HEK293 (cell line): ENCODE measurements around the gene PPP1R27.

Experiments used
- CTCF ChIA-PET: fragments of 350-600 bp; formaldehyde crosslinking; extraction: SDS; loops from one replicate; lab custom pipeline; 2021; ENCODE audit warnings: antibody characterized with exemption; lab: Yijun Ruan, JAX
- POLR2A ChIA-PET: fragments of 300-600 bp; formaldehyde crosslinking; extraction: SDS; loops from one replicate; lab custom pipeline; 2020; ENCODE audit warnings: antibody characterized with exemption, inconsistent platforms; lab: Yijun Ruan, JAX
- H3K27ac ChIP-seq: fragments of 200-500 bp; sonication (Bioruptor generic); 2 replicates; pipeline ENCODE4 v1.5.1; 2014; ENCODE audit warnings: low read depth, low read length, control low read depth, inconsistent platforms; ENCODE audit errors: extremely low read depth
- H3K36me3 ChIP-seq, 2 experiments: fragments of 200-500 bp in 1 of 2; sonication (Bioruptor generic) in 1 of 2; 1 replicate in 1 of 2; 2 replicates in 1 of 2; pipeline ENCODE4 v1.5.1; 2014 to 2017; ENCODE audit warnings: inconsistent platforms in 2 of 2, low read length in 2 of 2; ENCODE audit not compliant: control insufficient read depth in 2 of 2, insufficient read depth in 1 of 2
- H3K4me1 ChIP-seq: fragments of 200-500 bp; sonication (Bioruptor generic); 2 replicates; pipeline ENCODE4 v1.5.1; 2014; ENCODE audit warnings: mild to moderate bottlenecking, low read length, inconsistent platforms; ENCODE audit not compliant: control insufficient read depth, insufficient read depth
- H3K4me3 ChIP-seq: 2 replicates; pipeline ENCODE4 v1.5.1; 2011; ENCODE audit warnings: low read depth, mild to moderate bottlenecking, control low read depth, low read length, moderate library complexity
- H3K9me3 ChIP-seq: fragments of 200-500 bp; sonication (Bioruptor generic); 2 replicates; pipeline ENCODE4 v1.5.1; 2014; ENCODE audit warnings: low read depth, low read length, inconsistent platforms; ENCODE audit not compliant: control insufficient read depth, insufficient read depth
- GFI1B ChIP-seq: fragments of 450-650 bp; formaldehyde crosslinking; IDR thresholded peaks from 2 replicates; pipeline ENCODE4 v1.5.1; 2016; ENCODE audit warnings: missing biosample characterization, missing genetic modification characterization
- GLI4 ChIP-seq: fragments of 450-650 bp; formaldehyde crosslinking; IDR thresholded peaks from 2 replicates; pipeline ENCODE4 v1.5.1; 2016; ENCODE audit warnings: missing biosample characterization, missing genetic modification characterization
- GLIS2 ChIP-seq: fragments of 450-650 bp; formaldehyde crosslinking; IDR thresholded peaks from 2 replicates; pipeline ENCODE4 v1.5.1; 2016; ENCODE audit warnings: missing biosample characterization, missing genetic modification characterization
- HOXA7 ChIP-seq: sonication (generic); formaldehyde crosslinking; IDR thresholded peaks from 2 replicates; pipeline ENCODE4 v1.8.1; 2022; ENCODE audit warnings: missing genetic modification reagents, borderline replicate concordance
- MYNN ChIP-seq: fragments of 450-650 bp; formaldehyde crosslinking; IDR thresholded peaks from 2 replicates; pipeline ENCODE4 v1.5.1; 2016; ENCODE audit warnings: missing biosample characterization, missing genetic modification characterization, borderline replicate concordance
- SCRT2 ChIP-seq: fragments of 450-650 bp; formaldehyde crosslinking; IDR thresholded peaks from 2 replicates; pipeline ENCODE4 v1.5.1; 2016; ENCODE audit warnings: missing biosample characterization, missing genetic modification characterization
- TCF7L2 ChIP-seq: IDR thresholded peaks from 2 replicates; pipeline ENCODE4 v1.6.1; 2011; ENCODE audit warnings: low read depth, mild to moderate bottlenecking, inconsistent platforms, low read length, moderate library complexity, borderline replicate concordance
- ZFHX2 ChIP-seq: fragments of 450-650 bp; formaldehyde crosslinking; conservative IDR thresholded peaks from 2 replicates; pipeline ENCODE4 v1.5.1; 2016; ENCODE audit warnings: missing biosample characterization, missing genetic modification characterization
- ZFP69B ChIP-seq: fragments of 450-650 bp; formaldehyde crosslinking; IDR thresholded peaks from 2 replicates; pipeline ENCODE4 v1.5.1; 2016; ENCODE audit warnings: missing biosample characterization, missing genetic modification characterization
- ZIC2 ChIP-seq: fragments of 450-650 bp; formaldehyde crosslinking; IDR thresholded peaks from 2 replicates; pipeline ENCODE4 v1.5.1; 2016; ENCODE audit warnings: missing biosample characterization, missing genetic modification characterization
- ZNF10 ChIP-seq: fragments of 450-650 bp; formaldehyde crosslinking; IDR thresholded peaks from 2 replicates; pipeline ENCODE4 v1.5.1; 2017; ENCODE audit warnings: missing biosample characterization, missing genetic modification characterization
- ZNF239 ChIP-seq: fragments of 450-650 bp; formaldehyde crosslinking; IDR thresholded peaks from 2 replicates; pipeline ENCODE4 v1.5.1; 2016; ENCODE audit warnings: missing biosample characterization, missing genetic modification characterization
- ZNF600 ChIP-seq: fragments of 450-650 bp; formaldehyde crosslinking; IDR thresholded peaks from 2 replicates; pipeline ENCODE4 v1.5.1; 2016; ENCODE audit warnings: missing biosample characterization, missing genetic modification characterization
- ZNF621 ChIP-seq: fragments of 450-650 bp; formaldehyde crosslinking; IDR thresholded peaks from 2 replicates; pipeline ENCODE4 v1.5.1; 2017; ENCODE audit warnings: missing biosample characterization, missing genetic modification characterization
- ZNF664 ChIP-seq: fragments of 450-650 bp; formaldehyde crosslinking; IDR thresholded peaks from 2 replicates; pipeline ENCODE4 v1.5.1; 2016; ENCODE audit warnings: missing biosample characterization, missing genetic modification characterization
- TF ChIP-seq, protein P1 (sequence below): fragments of 450-650 bp; formaldehyde crosslinking; IDR thresholded peaks from 2 replicates; pipeline ENCODE4 v1.5.1; 2016; ENCODE audit warnings: missing biosample characterization, missing genetic modification characterization
- TF ChIP-seq, protein P2 (sequence below): fragments of 450-650 bp; formaldehyde crosslinking; IDR thresholded peaks from 2 replicates; pipeline ENCODE4 v1.5.1; 2016; ENCODE audit warnings: missing biosample characterization, missing genetic modification characterization
- TF ChIP-seq, protein P3 (sequence below): fragments of 450-650 bp; formaldehyde crosslinking; IDR thresholded peaks from 2 replicates; pipeline ENCODE4 v1.5.1; 2016; ENCODE audit warnings: missing biosample characterization, missing genetic modification characterization

PPP1R27 gene

DNA sequence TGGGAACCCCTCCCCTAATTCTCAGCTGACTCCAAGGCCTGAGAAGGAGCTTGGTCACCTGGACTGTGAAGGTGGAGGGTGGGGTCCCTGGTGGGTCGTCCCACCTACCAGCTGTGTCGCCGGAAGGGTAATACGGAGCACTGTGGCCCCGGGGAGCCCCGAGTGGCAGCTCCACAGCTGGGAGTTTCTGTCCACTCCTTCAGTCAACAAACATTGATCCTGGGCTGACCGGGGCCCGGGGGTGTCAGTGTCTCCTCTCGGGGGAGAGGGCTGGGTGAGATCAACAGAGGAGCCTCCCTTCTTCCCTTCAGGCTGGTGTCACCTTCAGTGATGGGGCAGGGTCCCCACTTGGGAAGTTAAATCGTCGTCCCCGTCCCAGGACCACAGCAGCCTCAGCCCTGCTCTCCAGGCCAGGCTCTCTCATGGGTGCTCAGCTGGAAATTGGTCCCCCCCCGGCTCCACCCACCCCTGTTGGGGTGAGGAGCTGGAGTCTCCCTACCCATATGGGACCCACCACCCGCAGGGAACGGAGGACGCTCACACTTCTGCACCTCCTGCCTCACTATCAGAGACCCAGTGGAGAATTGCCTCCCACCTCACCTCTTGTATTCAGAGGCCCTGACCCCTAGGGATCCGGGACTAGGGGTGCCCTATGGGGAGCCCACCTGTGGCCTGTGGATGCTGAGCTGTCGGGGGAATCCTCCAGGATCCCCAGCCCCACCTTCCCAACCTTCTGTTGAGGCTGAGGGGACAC, 29.0 kb downstream of the PPP1R27 start:
- no peaks in the 10 kb centered on the region for H3K36me3 ChIP-seq
- no peak overlapping the region for H3K4me3 ChIP-seq
- H3K27ac ChIP-seq: no peak overlapping the region
- ChIA-PET POLR2A (interaction anchor here (0.6 to 1.6 kb wide), 5 partner anchors 12 to 213 kb away, joined by 3 to 5 read pairs (median 4); partner anchors contain the start of gene MCRIP1), CTCF (interaction anchor here (0.5 to 0.6 kb wide), 2 partner anchors 87 to 567 kb away, joined by 3 read pairs; partner anchors contain the start of genes NDUFAF8 and TEPSIN)
- TF ChIP-seq ZNF664 (tag by site-specific recombination): no peak
- TF ChIP-seq GLIS2 (tag by site-specific recombination): 0 out of 2 replicates have a peak, but pooled peaks have one; percentile 22
- TF ChIP-seq, protein P1, sequence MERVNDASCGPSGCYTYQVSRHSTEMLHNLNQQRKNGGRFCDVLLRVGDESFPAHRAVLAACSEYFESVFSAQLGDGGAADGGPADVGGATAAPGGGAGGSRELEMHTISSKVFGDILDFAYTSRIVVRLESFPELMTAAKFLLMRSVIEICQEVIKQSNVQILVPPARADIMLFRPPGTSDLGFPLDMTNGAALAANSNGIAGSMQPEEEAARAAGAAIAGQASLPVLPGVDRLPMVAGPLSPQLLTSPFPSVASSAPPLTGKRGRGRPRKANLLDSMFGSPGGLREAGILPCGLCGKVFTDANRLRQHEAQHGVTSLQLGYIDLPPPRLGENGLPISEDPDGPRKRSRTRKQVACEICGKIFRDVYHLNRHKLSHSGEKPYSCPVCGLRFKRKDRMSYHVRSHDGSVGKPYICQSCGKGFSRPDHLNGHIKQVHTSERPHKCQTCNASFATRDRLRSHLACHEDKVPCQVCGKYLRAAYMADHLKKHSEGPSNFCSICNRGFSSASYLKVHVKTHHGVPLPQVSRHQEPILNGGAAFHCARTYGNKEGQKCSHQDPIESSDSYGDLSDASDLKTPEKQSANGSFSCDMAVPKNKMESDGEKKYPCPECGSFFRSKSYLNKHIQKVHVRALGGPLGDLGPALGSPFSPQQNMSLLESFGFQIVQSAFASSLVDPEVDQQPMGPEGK: no peak
- no peak for TF ChIP-seq GLI4 (tag by site-specific recombination)
- TF ChIP-seq ZIC2 (tag by site-specific recombination): peak; percentile 81
- TF ChIP-seq MYNN (tag by site-specific recombination): no peak
- no peak for TF ChIP-seq ZNF239 (tag by site-specific recombination)
- peak; percentile 66; the same call in 1 of the 2 replicates for TF ChIP-seq ZFP69B (tag by site-specific recombination)
- no peak for TF ChIP-seq TCF7L2
- TF ChIP-seq, protein P2, sequence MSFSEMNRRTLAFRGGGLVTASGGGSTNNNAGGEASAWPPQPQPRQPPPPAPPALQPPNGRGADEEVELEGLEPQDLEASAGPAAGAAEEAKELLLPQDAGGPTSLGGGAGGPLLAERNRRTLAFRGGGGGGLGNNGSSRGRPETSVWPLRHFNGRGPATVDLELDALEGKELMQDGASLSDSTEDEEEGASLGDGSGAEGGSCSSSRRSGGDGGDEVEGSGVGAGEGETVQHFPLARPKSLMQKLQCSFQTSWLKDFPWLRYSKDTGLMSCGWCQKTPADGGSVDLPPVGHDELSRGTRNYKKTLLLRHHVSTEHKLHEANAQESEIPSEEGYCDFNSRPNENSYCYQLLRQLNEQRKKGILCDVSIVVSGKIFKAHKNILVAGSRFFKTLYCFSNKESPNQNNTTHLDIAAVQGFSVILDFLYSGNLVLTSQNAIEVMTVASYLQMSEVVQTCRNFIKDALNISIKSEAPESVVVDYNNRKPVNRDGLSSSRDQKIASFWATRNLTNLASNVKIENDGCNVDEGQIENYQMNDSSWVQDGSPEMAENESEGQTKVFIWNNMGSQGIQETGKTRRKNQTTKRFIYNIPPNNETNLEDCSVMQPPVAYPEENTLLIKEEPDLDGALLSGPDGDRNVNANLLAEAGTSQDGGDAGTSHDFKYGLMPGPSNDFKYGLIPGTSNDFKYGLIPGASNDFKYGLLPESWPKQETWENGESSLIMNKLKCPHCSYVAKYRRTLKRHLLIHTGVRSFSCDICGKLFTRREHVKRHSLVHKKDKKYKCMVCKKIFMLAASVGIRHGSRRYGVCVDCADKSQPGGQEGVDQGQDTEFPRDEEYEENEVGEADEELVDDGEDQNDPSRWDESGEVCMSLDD (tag by site-specific recombination): 0 out of 2 replicates have a peak, but pooled peaks have one; percentile 29
- 0 out of 2 replicates have a peak, but pooled peaks have one; percentile 16 for TF ChIP-seq SCRT2
- no peak for TF ChIP-seq ZNF10 (tag by site-specific recombination)
- TF ChIP-seq, protein P3, sequence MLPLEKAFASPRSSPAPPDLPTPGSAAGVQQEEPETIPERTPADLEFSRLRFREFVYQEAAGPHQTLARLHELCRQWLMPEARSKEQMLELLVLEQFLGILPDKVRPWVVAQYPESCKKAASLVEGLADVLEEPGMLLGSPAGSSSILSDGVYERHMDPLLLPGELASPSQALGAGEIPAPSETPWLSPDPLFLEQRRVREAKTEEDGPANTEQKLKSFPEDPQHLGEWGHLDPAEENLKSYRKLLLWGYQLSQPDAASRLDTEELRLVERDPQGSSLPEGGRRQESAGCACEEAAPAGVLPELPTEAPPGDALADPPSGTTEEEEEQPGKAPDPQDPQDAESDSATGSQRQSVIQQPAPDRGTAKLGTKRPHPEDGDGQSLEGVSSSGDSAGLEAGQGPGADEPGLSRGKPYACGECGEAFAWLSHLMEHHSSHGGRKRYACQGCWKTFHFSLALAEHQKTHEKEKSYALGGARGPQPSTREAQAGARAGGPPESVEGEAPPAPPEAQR (tag by site-specific recombination): no peak
- TF ChIP-seq HOXA7 (CRISPR knock-in tag): no peak
- no peak for TF ChIP-seq ZNF621
- no peak for TF ChIP-seq ZNF600 (tag by site-specific recombination)
- no peak for TF ChIP-seq ZFHX2 (tag by site-specific recombination)
- no peak for TF ChIP-seq GFI1B (tag by site-specific recombination)
- TF ChIP-seq, all 188 proteins: peak for 5
- H3K9me3 ChIP-seq: no peaks in the 10 kb centered on the region
- H3K4me1 ChIP-seq: peaks cover 2% of the 10 kb centered on the region; the same call in 1 of the 2 replicates
